HG03521 (cell line): ENCODE data around the gene MMP14.
"Not testable (repeated sequence)": the region's sequence is repeated elsewhere in the genome, so short reads cannot be mapped to it uniquely, and the experiment has no call there.

Experiments
- ATAC-seq: cut with Tn5 transposase; IDR thresholded peaks from one replicate; pipeline ENCODE4 v1.9.1; 2021; ENCODE audit warnings: mild to moderate bottlenecking, moderate library complexity; ENCODE audit not compliant: unreplicated experiment

The MMP14 gene

DNA sequence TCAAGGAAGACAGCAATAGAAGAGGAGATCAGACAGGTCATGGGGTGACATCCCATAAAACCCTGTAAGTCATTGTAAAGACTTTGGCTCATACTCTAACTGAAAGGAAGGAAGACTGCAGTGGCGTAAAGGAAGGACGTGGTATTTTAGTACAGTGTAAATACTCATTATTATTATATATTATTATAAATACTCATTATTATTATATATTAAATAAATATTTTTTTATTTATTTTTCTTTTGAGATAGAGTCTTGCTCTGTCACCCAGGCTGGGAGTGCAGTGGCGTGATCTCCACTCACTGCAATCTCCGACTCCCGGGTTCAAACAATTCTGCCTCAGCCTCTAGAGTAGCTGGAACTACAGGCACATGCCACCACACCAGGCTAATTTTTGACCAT, 20.0 kb downstream of the MMP14 start:
- ATAC-seq, result no peak

DNA sequence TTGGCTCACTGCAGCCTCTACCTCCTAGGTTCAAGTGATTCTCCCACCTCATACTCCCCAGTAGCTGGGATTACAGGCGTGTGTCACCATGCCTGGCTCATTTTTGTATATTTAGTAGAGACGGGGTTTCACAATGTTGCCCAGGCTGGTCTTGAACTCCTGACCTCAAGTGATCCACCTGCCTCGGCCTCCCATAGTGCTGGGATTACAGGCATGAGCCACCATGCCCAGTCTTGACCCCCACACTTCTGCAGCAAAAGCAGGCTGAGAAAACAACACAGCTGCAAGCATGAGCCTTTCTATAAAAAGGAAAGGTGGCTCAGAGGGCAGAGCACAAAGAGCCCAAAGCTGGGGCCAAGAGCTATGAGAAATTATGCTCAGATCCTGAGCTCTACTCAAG, 24.0 kb downstream of the MMP14 start:
- ATAC-seq, result not testable (repeated sequence)

DNA sequence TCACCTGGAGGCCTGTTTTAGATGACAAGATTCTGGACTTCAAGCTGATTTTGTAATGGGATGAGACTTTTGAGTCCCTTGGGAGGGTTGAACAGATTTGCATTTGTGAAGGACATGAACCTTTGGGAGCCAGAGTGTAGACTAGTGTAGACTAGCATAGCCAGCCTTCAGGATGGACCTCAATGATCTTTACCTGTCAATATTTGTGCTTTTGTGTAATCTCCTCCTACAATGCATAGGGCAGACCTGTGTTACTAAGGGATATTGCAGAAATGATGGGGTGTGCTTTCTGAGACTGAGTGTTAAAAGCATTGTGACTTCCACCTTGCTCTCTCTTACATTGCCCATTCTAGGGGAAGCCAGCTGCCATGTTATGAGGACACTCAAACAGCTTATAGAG, 25.3 kb downstream of the MMP14 start:
- no peak for ATAC-seq

DNA sequence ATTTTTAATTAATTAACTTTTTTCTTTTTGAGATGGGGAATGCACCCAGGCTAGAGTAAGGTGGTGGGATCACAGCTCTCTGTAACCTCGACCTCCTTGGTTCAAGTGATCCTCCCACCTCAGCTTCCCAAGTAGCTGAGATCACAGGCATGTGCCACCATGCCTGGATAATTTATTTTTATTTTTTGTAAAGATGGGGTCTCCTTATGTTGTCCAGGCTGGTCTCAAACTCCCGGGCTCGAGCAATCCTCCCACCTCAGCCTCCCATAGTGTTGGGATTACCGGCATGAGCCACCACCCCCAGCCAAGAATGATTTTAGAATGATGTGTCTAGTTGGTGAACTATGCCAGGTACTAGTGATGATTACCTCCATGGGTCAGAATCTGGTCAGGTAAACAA, 28.6 kb downstream of the MMP14 start:
- no peak for ATAC-seq

GRCh38 chr14:22865424-22866405, 29.3 kb downstream of the MMP14 start:
- ATAC-seq, result no peak

DNA sequence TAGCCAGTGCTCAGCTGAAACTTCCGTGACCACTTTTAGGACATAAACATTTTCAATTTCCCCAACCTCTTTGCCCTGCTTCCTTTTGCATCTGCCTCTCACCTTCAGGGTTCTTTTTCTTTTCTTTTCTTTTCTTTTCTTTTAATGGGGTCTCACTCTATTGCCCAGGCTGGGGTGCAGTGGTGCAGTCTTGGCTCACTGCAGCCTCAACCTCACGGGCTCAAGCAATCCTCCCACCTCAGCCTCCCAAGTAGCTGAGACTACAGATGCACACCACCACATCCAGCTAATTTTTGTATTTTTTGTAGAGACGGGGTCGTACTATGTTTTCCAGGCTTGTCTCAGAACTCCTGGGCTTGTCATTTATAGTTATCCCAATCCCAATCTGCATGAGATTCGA, 30.5 kb downstream of the MMP14 start:
- ATAC-seq, result no peak

DNA sequence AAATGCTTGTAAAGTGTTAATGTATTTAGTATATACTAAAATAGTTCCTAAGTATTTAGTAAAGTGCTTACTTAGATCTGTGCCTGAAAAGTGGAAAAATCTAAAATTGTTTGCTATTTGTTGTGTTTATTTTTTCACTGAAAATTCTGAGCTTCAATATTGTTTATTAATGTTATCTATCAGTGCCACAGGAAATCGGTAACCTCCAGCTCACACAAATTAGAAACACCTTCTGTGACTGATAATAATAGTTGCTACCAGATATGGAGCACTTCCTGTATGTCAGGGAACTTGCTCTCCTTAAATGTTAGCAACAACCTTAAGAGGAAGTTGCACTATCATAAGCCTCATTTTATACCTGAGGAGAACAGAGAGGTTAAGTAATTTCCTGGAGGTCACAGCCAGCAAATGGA, 34.4 kb downstream of the MMP14 start:
- peak; percentile 23 for ATAC-seq

DNA sequence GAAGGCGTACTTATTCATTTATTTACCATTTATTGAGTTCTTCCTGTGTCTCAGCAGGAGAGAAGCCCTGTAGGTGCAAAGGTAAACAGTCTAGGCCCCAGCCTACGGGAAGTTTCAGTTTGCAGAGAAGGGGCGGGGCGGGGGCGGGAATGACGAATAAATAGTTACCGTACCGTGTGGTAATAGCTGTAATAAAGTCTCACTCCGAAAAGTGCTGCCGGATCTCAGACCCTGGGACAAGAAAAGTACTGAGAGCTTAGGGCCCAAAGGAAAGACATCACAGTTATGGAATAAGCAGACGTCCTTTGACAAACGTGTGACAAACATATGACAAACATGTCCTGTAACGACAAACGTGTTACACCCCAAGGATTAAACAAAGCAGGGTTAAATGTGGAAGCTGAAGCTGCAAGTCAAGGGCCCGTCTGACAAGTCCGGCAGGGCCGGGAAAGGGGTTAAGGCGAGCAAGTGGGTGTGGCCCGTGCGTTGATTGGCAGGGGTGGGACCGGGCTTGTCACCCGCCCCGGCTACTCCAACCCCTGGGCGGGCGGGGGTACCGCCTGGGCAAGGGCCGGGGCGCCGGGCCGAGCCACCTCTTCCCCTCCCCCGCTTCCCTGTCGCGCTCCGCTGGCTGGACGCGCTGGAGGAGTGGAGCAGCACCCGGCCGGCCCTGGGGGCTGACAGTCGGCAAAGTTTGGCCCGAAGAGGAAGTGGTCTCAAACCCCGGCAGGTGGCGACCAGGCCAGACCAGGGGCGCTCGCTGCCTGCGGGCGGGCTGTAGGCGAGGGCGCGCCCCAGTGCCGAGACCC, 35.0 kb downstream of the MMP14 start, which contains the start of gene LRP10:
Gene LRP10, plus strand, starts transcription at position 517 of the 809 bp plus-strand sequence. CDS start 564 bp downstream, outside the sequence.
- ATAC-seq, result peak; percentile 70

- ATAC-seq, result peak; percentile 19
These were observed 35.8 kb downstream of the MMP14 start for GRCh38 chr14:22872033-22872832.

DNA sequence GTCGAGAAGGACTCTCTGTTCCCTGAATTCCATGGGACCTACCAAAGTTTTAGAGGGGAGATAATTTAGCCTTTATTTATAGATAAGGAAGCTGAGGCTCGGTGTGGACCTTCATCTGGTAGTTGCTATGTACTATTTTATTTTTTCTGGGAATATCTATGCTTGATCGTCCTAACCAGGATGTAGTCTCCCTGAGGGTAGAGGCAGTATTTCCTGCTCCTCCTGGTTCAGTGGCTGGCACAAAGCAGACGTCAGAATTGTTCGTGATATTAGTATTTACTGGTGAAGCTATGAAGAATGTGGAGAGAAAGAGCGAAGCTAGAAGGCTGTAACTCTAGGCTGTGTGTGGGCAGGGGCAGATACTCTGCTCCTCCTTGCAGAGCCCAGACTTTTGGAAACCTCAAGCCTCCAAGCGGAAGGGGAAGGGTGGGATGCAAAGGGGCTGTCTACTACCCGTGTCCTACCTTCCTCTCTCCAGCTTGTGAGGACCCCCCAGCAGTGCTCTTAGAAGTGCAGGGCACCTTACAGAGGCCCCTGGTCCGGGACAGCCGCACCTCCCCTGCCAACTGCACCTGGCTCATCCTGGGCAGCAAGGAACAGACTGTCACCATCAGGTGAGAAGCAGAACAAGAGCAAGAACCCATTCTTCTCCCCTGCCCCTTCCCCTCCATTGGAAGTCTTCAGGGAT, 36.6 kb downstream of the MMP14 start:
- ATAC-seq, result no peak

DNA sequence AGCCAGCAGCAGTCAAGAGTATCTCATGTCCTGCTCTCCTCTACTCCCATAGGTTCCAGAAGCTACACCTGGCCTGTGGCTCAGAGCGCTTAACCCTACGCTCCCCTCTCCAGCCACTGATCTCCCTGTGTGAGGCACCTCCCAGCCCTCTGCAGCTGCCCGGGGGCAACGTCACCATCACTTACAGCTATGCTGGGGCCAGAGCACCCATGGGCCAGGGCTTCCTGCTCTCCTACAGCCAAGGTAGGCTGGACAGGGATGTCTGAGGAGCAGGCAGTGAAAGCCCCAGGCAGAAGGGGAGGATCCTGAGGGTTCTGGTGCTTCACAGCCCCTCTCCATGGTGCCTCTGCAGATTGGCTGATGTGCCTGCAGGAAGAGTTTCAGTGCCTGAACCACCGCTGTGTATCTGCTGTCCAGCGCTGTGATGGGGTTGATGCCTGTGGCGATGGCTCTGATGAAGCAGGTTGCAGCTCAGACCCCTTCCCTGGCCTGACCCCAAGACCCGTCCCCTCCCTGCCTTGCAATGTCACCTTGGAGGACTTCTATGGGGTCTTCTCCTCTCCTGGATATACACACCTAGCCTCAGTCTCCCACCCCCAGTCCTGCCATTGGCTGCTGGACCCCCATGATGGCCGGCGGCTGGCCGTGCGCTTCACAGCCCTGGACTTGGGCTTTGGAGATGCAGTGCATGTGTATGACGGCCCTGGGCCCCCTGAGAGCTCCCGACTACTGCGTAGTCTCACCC, 38.8 kb downstream of the MMP14 start:
- no peak for ATAC-seq

- ATAC-seq, result no peak
These were observed 39.4 kb downstream of the MMP14 start for GRCh38 chr14:22875748-22876319.

- ATAC-seq, result no peak
These were observed 40.7 kb downstream of the MMP14 start for GRCh38 chr14:22877000-22877501.

GRCh38 chr14:22878271-22879246, 42.2 kb downstream of the MMP14 start:
- ATAC-seq, result no peak

DNA sequence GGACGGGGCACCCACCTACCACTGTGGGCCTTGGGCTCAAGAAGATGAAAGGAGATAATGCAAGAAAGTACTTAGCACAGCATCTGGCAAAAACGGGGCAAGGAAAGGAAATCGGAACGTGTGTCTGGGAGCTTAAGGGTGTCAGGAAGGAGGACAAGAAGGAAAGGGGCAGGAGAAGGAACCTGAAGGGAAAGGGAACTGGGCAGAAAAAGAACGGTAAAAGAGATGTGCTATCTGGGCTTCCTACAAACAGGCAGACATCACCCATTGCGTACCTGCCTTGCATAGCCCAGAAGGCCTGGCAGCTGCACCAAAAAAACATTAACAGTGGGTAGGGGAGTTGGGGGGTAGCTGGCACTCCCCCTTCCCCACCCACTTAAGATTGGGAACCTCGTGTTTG, 45.7 kb downstream of the MMP14 start:
- no peak for ATAC-seq

- no peak for ATAC-seq
These were observed 46.3 kb downstream of the MMP14 start for GRCh38 chr14:22882529-22883172.
